GM12878 (cell line): ENCODE data around the gene LYL1. TPM values are rescaled to one million over a fixed set of nuclear protein-coding genes. Genes with fewer than 3 reads are reported as not detected.

Experiments used
- ATAC-seq: fragments of 200-7000 bp; cut with Tn5 transposase; 3 replicates; pipeline ENCODE4 v1.9.1; 2020; ENCODE audit warnings: mild to moderate bottlenecking, moderate library complexity
- BruUV-seq: library from RNA; stranded (reverse); fragments of 400-500 nt; replicated peaks from 2 replicates; lab custom pipeline; 2021; lab: Mats Ljungman, UMichigan
- CTCF ChIA-PET: fragments of 300-600 bp; sonication (Branson Sonifier 250); formaldehyde crosslinking; extraction: SDS; loops from one replicate; lab custom pipeline; 2021; ENCODE audit warnings: inconsistent platforms; lab: Yijun Ruan, JAX
- POLR2A ChIA-PET: fragments of 350-600 bp; formaldehyde crosslinking; extraction: SDS; loops from one replicate; lab custom pipeline; 2021; ENCODE audit warnings: inconsistent platforms; lab: Charles Lee
- RAD21 ChIA-PET: fragments of 300-600 bp; sonication (Branson Sonifier 250); formaldehyde crosslinking; loops from one replicate; lab custom pipeline; 2023; ENCODE audit warnings: antibody characterized with exemption; ENCODE audit not compliant: unreplicated experiment; lab: Charles Lee
- SMC1A ChIA-PET: fragments of 300-600 bp; sonication (Branson Sonifier 250); formaldehyde crosslinking; loops from one replicate; lab custom pipeline; 2023; ENCODE audit not compliant: unreplicated experiment, uncharacterized antibody; lab: Charles Lee
- DNase-seq: peaks from one replicate; pipeline ENCODE4 v3.0.0-alpha.2; 2011; ENCODE audit warnings: low read depth, low spot score
- FAIRE-seq: peaks from 3 replicates; lab custom pipeline; 2011; peaks lifted over from hg19 to GRCh38; lab: Jason Lieb, UNC
- H2AFZ ChIP-seq: 2 replicates; pipeline ENCODE4 v1.6.0; 2011; ENCODE audit warnings: low read depth, low read length, control low read depth; ENCODE audit not compliant: control insufficient read depth
- H3K27ac ChIP-seq: 2 replicates; pipeline ENCODE4 v1.5.1; 2011; ENCODE audit warnings: control low read depth; ENCODE audit not compliant: control insufficient read depth, insufficient read depth
- H3K27me3 ChIP-seq, 2 experiments: replicated peaks in 1 of 2; 2 replicates each; pipeline versions ENCODE4 v1.6.0 to v1.6.1; 2011; ENCODE audit warnings: low read length in 1 of 2; ENCODE audit not compliant: control insufficient read depth in 2 of 2, insufficient read depth in 2 of 2
- H3K36me3 ChIP-seq, 2 experiments: 2 replicates each; pipeline ENCODE4 v1.5.1; 2011; ENCODE audit warnings: low read length in 1 of 2; ENCODE audit not compliant: control insufficient read depth in 2 of 2, insufficient read depth in 2 of 2
- H3K4me1 ChIP-seq: 2 replicates; pipeline ENCODE4 v1.6.1; 2011; ENCODE audit warnings: mild to moderate bottlenecking, low read length, moderate library complexity, mixed read lengths; ENCODE audit not compliant: control insufficient read depth, insufficient read depth
- H3K4me2 ChIP-seq: 2 replicates; pipeline ENCODE4 v1.6.0; 2011; ENCODE audit warnings: control low read depth; ENCODE audit not compliant: control insufficient read depth, insufficient read depth
- H3K4me3 ChIP-seq: fragments of 200-600 bp; sonication (generic); 2 replicates; pipeline ENCODE4 v1.5.1; 2016
- H3K79me2 ChIP-seq: 2 replicates; pipeline ENCODE4 v1.6.0; 2011; ENCODE audit warnings: low read length; ENCODE audit not compliant: control insufficient read depth, insufficient read depth
- H3K9ac ChIP-seq: 2 replicates; pipeline ENCODE4 v1.8.0; 2011; ENCODE audit warnings: low read length, control low read depth, mixed read lengths; ENCODE audit not compliant: control insufficient read depth, insufficient read depth
- H3K9me3 ChIP-seq: replicated peaks from 3 replicates; pipeline ENCODE4 v1.5.1; 2011; ENCODE audit warnings: mild to moderate bottlenecking, low read length; ENCODE audit not compliant: control insufficient read depth, insufficient read depth
- H4K20me1 ChIP-seq: 2 replicates; pipeline ENCODE4 v1.6.0; 2011; ENCODE audit not compliant: control insufficient read depth, insufficient read depth
- ATF2 ChIP-seq: IDR thresholded peaks from 2 replicates; pipeline ENCODE4 v1.6.1; 2012; ENCODE audit warnings: low read length, inconsistent platforms
- ATF7 ChIP-seq: fragments of 450-650 bp; IDR thresholded peaks from 2 replicates; pipeline ENCODE4 v1.6.1; 2016; ENCODE audit warnings: low read depth, mild to moderate bottlenecking
- CHD2 ChIP-seq: IDR thresholded peaks from 2 replicates; pipeline ENCODE4 v1.6.1; 2011; ENCODE audit warnings: low read depth, low read length, improper control_type of control experiment, borderline replicate concordance
- CTCF ChIP-seq, 3 experiments: IDR thresholded peaks in 2 of 3; conservative IDR thresholded peaks in 1 of 3; 2 replicates each; pipeline ENCODE4 v1.5.1; 2011; ENCODE audit warnings: low read depth in 3 of 3, low read length in 3 of 3, mild to moderate bottlenecking in 3 of 3, control low read depth in 2 of 3, moderate library complexity in 2 of 3, inconsistent platforms in 1 of 3, mixed read lengths in 1 of 3; ENCODE audit not compliant: control insufficient read depth in 2 of 3, insufficient read depth in 1 of 3; ENCODE audit errors: extremely low read depth in 1 of 3
- JUND ChIP-seq: IDR thresholded peaks from 2 replicates; pipeline ENCODE4 v1.6.1; 2012; ENCODE audit warnings: low read depth, mild to moderate bottlenecking, low read length, improper control_type of control experiment, moderate library complexity
- PRDM15 ChIP-seq: fragments of 450-650 bp; formaldehyde crosslinking; IDR thresholded peaks from 2 replicates; pipeline ENCODE4 v1.4.0; 2020; ENCODE audit warnings: mild to moderate bottlenecking, moderate library complexity
- RB1 ChIP-seq: fragments of 450-650 bp; formaldehyde crosslinking; IDR thresholded peaks from 2 replicates; pipeline ENCODE4 v1.6.1; 2017; ENCODE audit warnings: mild to moderate bottlenecking, borderline replicate concordance
- REST ChIP-seq: IDR thresholded peaks from 2 replicates; pipeline ENCODE4 v1.6.1; 2012; ENCODE audit warnings: mild to moderate bottlenecking, low read depth, low read length
- SIX5 ChIP-seq: IDR thresholded peaks from 2 replicates; pipeline ENCODE4 v1.6.1; 2011; ENCODE audit warnings: mild to moderate bottlenecking, low read depth, low read length, moderate library complexity; ENCODE audit not compliant: severe bottlenecking
- SREBF2 ChIP-seq: IDR thresholded peaks from 2 replicates; pipeline ENCODE4 v1.6.1; 2012; ENCODE audit warnings: mild to moderate bottlenecking, low read length
- TCF3 ChIP-seq: IDR thresholded peaks from 2 replicates; pipeline ENCODE4 v1.6.1; 2012; ENCODE audit warnings: low read depth, mild to moderate bottlenecking, low read length, borderline replicate concordance; ENCODE audit not compliant: insufficient read depth
- TCF7 ChIP-seq: IDR thresholded peaks from 2 replicates; pipeline ENCODE4 v1.6.1; 2014; ENCODE audit warnings: antibody characterized with exemption, borderline replicate concordance
- ZNF217 ChIP-seq: fragments of 450-650 bp; IDR thresholded peaks from 2 replicates; pipeline ENCODE4 v1.6.1; 2017; ENCODE audit warnings: antibody characterized with exemption, mild to moderate bottlenecking
- ZNF274 ChIP-seq: IDR thresholded peaks from one replicate; pipeline ENCODE4 v1.8.0; 2011; ENCODE audit not compliant: insufficient read length, insufficient read depth
- ZNF622 ChIP-seq: fragments of 450-650 bp; IDR thresholded peaks from 2 replicates; pipeline ENCODE4 v1.6.1; 2017; ENCODE audit warnings: mild to moderate bottlenecking, inconsistent platforms
- WGBS: methylation state at CpG from one replicate; pipeline ENCODE4 v1.1.6; 2016; ENCODE audit warnings: low lambda C conversion rate; ENCODE audit not compliant: insufficient replicate concordance, insufficient coverage; ENCODE audit errors: missing lambda C conversion rate; 5-methylcytosine and 5-hydroxymethylcytosine counted together
- in situ Hi-C: fragments of 300-500 bp; cut with MboI; formaldehyde crosslinking; loops from 9 replicates; pipeline ENCODE4 v1.14.3; 2018; ENCODE audit warnings: mixed read lengths
- intact Hi-C: fragments of 100-400 bp; cut with micrococcal nuclease; formaldehyde crosslinking; loops from one replicate; pipeline ENCODE4 v1.14.2; 2022; ENCODE audit not compliant: unreplicated experiment
- polyA plus RNA-seq, 11 experiments: library from polyadenylated mRNA; depleted of rRNA in 4 of 11; unstranded in 6 of 11; stranded (reverse) in 5 of 11; fragments of >200 nt; fragmentation: Nextera tagmentation in 4 of 11; fragmentation: Illumina TruSeq in 1 of 11; extraction: Ambion mirVana in 4 of 11; extraction: Trizol in 1 of 11; gene quantifications; 1 replicate in 1 of 11; 2 replicates in 10 of 11; pipeline versions ENCODE4 v1.2.1 to v1.2.3, GENCODE V29; 2011 to 2016; ENCODE audit warnings: inconsistent platforms in 2 of 11, missing spikeins in 2 of 11, low read depth in 1 of 11
- total RNA-seq, 4 experiments: library from RNA; depleted of rRNA in 3 of 4; stranded (reverse); fragments of >200 nt in 3 of 4; fragmentation: Illumina TruSeq in 1 of 4; extraction: Trizol in 1 of 4; gene quantifications; 2 replicates each; pipeline versions ENCODE4 v1.2.1 to v1.2.3, GENCODE V29; 2013 to 2021

Gene LYL1
- total and polyA plus RNA-seq, 10 of the 15 experiments (the other 5 are each of a cell fraction or from before 2014, with no cell fraction given), result 0.10 to 34.8 (median 4.4) TPM

- no peak overlapping the region for H2AFZ ChIP-seq
- no peaks in the 10 kb centered on the region for H3K9me3 ChIP-seq
- no peak for ATAC-seq
- no peak overlapping the region for H3K27ac ChIP-seq
- no peak for FAIRE-seq
- TF ChIP-seq SIX5 (no peak), ZNF622 (no peak), REST (no peak), RB1 (no peak), PRDM15 (CRISPR knock-in tag) (no peak), CTCF (IDR thresholded peaks at IDR 0.05 in 2 of 3, conservative IDR thresholded peaks at IDR 0.05 in 1 of 3; ENCODE audit: control insufficient read depth in 2 of 3, extremely low read depth in 1 of 3, insufficient read depth in 1 of 3, low read depth in 3 of 3, low read length in 3 of 3) (no peak), ATF2 (no peak), TCF3 (no peak), ATF7 (no peak), CHD2 (no peak), JUND (no peak), ZNF274 (no peak), TCF7 (no peak), SREBF2 (no peak), ZNF217 (no peak)
- intact Hi-C loops, result no loop called here
- POLR2A ChIA-PET, result no interaction called here
- no peak overlapping the region for H3K9ac ChIP-seq
- no peaks in the 10 kb centered on the region for H4K20me1 ChIP-seq
- RAD21 ChIA-PET, result no interaction called here
- no TSS peak for BruUV-seq
- no peaks in the 10 kb centered on the region for H3K4me1 ChIP-seq
- 15% methylated on average over 6 of the region's 6 CpGs for whole genome bisulfite sequencing
- CTCF ChIA-PET, result no interaction called here
- no peak for DNase-seq
- in situ Hi-C loops, result no loop called here
- no peaks in the 10 kb centered on the region for H3K36me3 ChIP-seq
- no peak overlapping the region for H3K4me2 ChIP-seq
- no peaks in the 10 kb centered on the region for H3K79me2 ChIP-seq
- SMC1A ChIA-PET, result no interaction called here
- peaks cover 1 to 3% of the 10 kb centered on the region in 2 experiments for H3K27me3 ChIP-seq
- no peak overlapping the region for H3K4me3 ChIP-seq
Measured at GRCh38 chr19:13076787-13077186, 25.9 kb downstream of the LYL1 start.
